Measurements from ENCODE around the gene FARSA. TPM values are rescaled to one million over a fixed set of nuclear protein-coding genes. Genes with fewer than 3 reads are reported as not detected.
"Not testable (repeated sequence)": the region's sequence is repeated elsewhere in the genome, so short reads cannot be mapped to it uniquely, and the experiment has no call there.

The FARSA gene
- total RNA-seq, 1 experiment from 2014 or later: 59.7 TPM

DNA sequence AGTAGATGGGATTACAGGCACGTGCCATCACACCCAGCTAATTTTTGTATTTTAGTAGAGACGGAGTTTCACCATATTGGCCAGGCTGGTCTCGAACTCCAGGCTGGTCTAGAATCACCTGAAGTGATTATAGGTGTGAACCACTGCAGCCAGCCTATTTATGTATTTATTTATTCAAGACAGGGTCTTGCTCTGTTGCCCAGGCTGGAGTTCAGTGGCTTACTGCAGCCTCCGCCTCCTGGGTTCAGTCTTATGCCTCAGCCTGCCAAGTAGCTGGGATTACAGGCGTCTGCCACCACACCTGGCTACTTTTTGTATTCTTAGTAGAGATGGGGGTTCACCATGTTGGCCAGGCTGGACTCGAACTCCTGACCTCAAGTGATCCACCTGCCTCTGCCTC lies 18.5 kb upstream of the FARSA start:
- H3K79me2 ChIP-seq (ENCODE audit: low read length): peaks cover 38% of the 10 kb centered on the region
- not testable (repeated sequence) for H3K27me3 ChIP-seq (ENCODE audit: low read length); H3K4me2 ChIP-seq (ENCODE audit: low read depth, low read length, poor library complexity, severe bottlenecking); H3K9me2 ChIP-seq (replicated peaks; ENCODE audit: insufficient read depth, low read length); H3K4me3 ChIP-seq (ENCODE audit: low read length); H4K20me1 ChIP-seq (ENCODE audit: insufficient read depth, low read depth, low read length); DNase-seq; H3K9ac ChIP-seq (ENCODE audit: low read length); H3K27ac ChIP-seq (ENCODE audit: low read length); H3K9me3 ChIP-seq (ENCODE audit: low read length); H2AFZ ChIP-seq (ENCODE audit: low read length)
- peaks cover 17% of the 10 kb centered on the region; the same call in 1 of the 2 replicates for H3K36me3 ChIP-seq (ENCODE audit: insufficient read depth, low read length)
- peaks cover 36% of the 10 kb centered on the region for H3K4me1 ChIP-seq (ENCODE audit: low read length)

DNA sequence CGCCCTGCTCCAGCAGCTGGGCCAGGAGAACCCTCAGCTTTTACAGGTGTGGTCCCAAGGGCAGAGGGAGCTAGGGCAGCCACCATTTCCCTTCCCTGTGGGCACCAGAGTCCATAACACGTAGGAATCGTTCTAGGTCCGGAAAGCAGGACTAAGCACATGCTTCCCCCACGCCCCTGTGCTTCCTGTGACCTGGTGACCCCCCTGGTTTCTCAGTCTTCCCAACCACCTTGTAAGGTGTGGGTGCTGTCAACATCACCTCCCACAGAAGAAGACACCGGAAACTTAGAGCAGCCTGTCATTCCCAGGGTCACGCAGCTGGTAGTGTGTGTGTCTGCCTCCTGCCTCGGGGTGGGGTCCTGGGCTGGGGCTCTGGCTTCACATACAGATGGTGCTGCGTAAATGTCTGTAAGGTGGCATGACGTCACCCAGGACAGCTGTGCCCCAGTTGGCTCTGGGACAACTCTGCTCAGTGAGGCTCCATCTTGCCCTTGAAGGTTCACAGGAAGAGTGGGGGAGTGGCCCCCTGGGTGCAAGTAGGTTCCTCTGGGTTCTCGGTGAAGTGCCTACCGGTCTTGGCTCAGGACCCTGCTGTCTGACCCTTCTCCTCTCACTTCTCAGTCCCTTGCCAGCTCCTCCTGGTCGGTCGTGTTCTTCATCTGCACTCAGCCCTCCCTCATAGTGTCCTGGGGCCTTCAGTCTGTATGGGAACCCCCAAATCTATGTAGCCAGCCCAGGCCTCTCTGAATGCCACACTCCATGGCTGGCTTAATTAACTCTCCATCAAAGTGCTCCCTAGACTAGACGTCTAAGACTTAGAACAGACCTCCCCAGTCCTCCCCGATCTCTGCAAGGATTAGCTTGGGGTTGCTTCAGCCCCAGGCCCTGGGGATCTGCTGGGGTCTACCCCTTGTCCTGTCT lies 16.1 kb upstream of the FARSA start:
- Histone ChIP-seq H3K9me2 (replicated peaks; ENCODE audit: insufficient read depth, low read length) (no peaks in the 10 kb centered on the region), H3K27me3 (ENCODE audit: low read length) (no peaks in the 10 kb centered on the region), H3K4me1 (ENCODE audit: low read length) (peaks cover 28% of the 10 kb centered on the region), H4K20me1 (ENCODE audit: insufficient read depth, low read depth, low read length) (no peaks in the 10 kb centered on the region; the same call in 1 of the 2 replicates), H3K36me3 (ENCODE audit: insufficient read depth, low read length) (peaks cover 17% of the 10 kb centered on the region; the same call in 1 of the 2 replicates), H3K9me3 (ENCODE audit: low read length) (no peaks in the 10 kb centered on the region), H3K27ac (ENCODE audit: low read length) (no peak overlapping the region), H3K4me2 (ENCODE audit: low read depth, low read length, poor library complexity, severe bottlenecking) (no peak overlapping the region), H2AFZ (ENCODE audit: low read length) (no peak overlapping the region), H3K4me3 (ENCODE audit: low read length) (no peak overlapping the region), H3K9ac (ENCODE audit: low read length) (no peak overlapping the region), H3K79me2 (ENCODE audit: low read length) (peaks cover 25% of the 10 kb centered on the region)
- DNase-seq: no peak

GRCh38 chr19:12948612-12949362 lies 15.3 kb upstream of the FARSA start:
- H3K36me3 ChIP-seq (ENCODE audit: insufficient read depth, low read length): peaks cover 17% of the 10 kb centered on the region; the same call in 1 of the 2 replicates
- H3K9me3 ChIP-seq (ENCODE audit: low read length): no peaks in the 10 kb centered on the region
- H3K9ac ChIP-seq (ENCODE audit: low read length): no peak overlapping the region
- no peak overlapping the region for H3K27ac ChIP-seq (ENCODE audit: low read length)
- DNase-seq: no peak
- H4K20me1 ChIP-seq (ENCODE audit: insufficient read depth, low read depth, low read length): no peaks in the 10 kb centered on the region; the same call in 1 of the 2 replicates
- H3K4me2 ChIP-seq (ENCODE audit: low read depth, low read length, poor library complexity, severe bottlenecking): no peak overlapping the region
- H3K27me3 ChIP-seq (ENCODE audit: low read length): no peaks in the 10 kb centered on the region
- H3K4me1 ChIP-seq (ENCODE audit: low read length): peaks cover 22% of the 10 kb centered on the region
- H3K79me2 ChIP-seq (ENCODE audit: low read length): peaks cover 25% of the 10 kb centered on the region
- no peaks in the 10 kb centered on the region for H3K9me2 ChIP-seq (replicated peaks; ENCODE audit: insufficient read depth, low read length)
- H2AFZ ChIP-seq (ENCODE audit: low read length): no peak overlapping the region
- H3K4me3 ChIP-seq (ENCODE audit: low read length): no peak overlapping the region

- Histone ChIP-seq H3K79me2 (ENCODE audit: low read length) (peaks cover 20% of the 10 kb centered on the region), H4K20me1 (ENCODE audit: insufficient read depth, low read depth, low read length) (no peaks in the 10 kb centered on the region; the same call in 1 of the 2 replicates), H3K9me2 (replicated peaks; ENCODE audit: insufficient read depth, low read length) (no peaks in the 10 kb centered on the region), H3K4me1 (ENCODE audit: low read length) (peaks cover 20% of the 10 kb centered on the region), H3K4me2 (ENCODE audit: low read depth, low read length, poor library complexity, severe bottlenecking) (peak overlapping the region; percentile 90), H3K4me3 (ENCODE audit: low read length) (no peak overlapping the region), H3K27ac (ENCODE audit: low read length) (no peak overlapping the region), H3K36me3 (ENCODE audit: insufficient read depth, low read length) (peaks cover 19% of the 10 kb centered on the region), H2AFZ (ENCODE audit: low read length) (no peak overlapping the region), H3K27me3 (ENCODE audit: low read length) (no peaks in the 10 kb centered on the region), H3K9me3 (ENCODE audit: low read length) (no peaks in the 10 kb centered on the region), H3K9ac (ENCODE audit: low read length) (peak overlapping the region; percentile 84; the same call in 1 of the 2 replicates)
- no peak for DNase-seq
These were observed 14.4 kb upstream of the FARSA start for GRCh38 chr19:12947702-12948611.

DNA sequence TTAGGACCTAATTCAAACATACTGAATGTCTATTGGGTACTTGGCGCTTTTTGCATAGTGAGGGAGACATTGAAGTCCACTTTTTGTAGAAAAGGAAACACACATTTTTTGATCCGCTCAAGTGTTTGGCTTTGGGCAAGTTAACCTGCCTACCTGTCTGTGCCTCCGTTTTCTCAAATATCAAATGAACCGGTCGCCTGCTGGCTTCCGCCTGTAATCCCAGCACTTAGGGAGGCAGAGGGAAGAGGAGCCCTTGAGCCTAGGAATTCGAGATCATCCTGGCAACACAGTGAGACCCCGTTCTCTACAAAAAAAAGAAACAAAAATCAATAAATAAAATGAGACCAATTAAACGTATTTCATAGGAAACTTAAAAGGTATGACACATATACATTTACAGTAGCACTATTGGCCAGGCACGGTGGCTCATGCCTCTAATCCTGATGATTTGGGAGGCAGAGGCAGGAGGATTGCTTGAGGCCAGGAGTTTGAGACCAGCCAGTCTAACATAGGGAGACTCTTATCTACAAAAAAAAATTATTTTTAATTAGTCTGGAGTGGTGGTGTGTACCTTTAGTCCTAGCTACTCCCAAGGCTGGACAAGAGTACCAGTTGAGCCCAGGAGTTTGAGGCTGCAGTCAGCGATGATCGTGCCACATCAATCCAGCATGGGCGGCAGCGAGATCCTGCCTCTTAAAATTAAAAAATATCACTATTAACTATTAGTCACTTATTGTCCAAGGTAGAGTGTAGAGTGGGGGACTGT lies 13.4 kb upstream of the FARSA start:
- H3K36me3 ChIP-seq (ENCODE audit: insufficient read depth, low read length): peaks cover 21% of the 10 kb centered on the region
- peaks cover 20% of the 10 kb centered on the region for H3K4me1 ChIP-seq (ENCODE audit: low read length)
- peak overlapping the region; percentile 60 for H3K27ac ChIP-seq (ENCODE audit: low read length)
- DNase-seq: no peak
- H3K9me3 ChIP-seq (ENCODE audit: low read length): no peaks in the 10 kb centered on the region
- peak overlapping the region; percentile 85 for H3K4me3 ChIP-seq (ENCODE audit: low read length)
- H4K20me1 ChIP-seq (ENCODE audit: insufficient read depth, low read depth, low read length): no peaks in the 10 kb centered on the region; the same call in 1 of the 2 replicates
- H3K9me2 ChIP-seq (replicated peaks; ENCODE audit: insufficient read depth, low read length): no peaks in the 10 kb centered on the region
- H3K79me2 ChIP-seq (ENCODE audit: low read length): peaks cover 20% of the 10 kb centered on the region
- no peak overlapping the region for H2AFZ ChIP-seq (ENCODE audit: low read length)
- H3K9ac ChIP-seq (ENCODE audit: low read length): peak overlapping the region; percentile 84
- peak overlapping the region; percentile 90 for H3K4me2 ChIP-seq (ENCODE audit: low read depth, low read length, poor library complexity, severe bottlenecking)
- H3K27me3 ChIP-seq (ENCODE audit: low read length): no peaks in the 10 kb centered on the region

- Histone ChIP-seq H3K27me3 (ENCODE audit: low read length) (no peaks in the 10 kb centered on the region), H3K9me3 (ENCODE audit: low read length) (no peaks in the 10 kb centered on the region), H3K9ac (ENCODE audit: low read length) (peak overlapping the region; percentile 84), H3K27ac (ENCODE audit: low read length) (peak overlapping the region; percentile 60), H2AFZ (ENCODE audit: low read length) (no peak overlapping the region), H3K4me3 (ENCODE audit: low read length) (peak overlapping the region; percentile 85), H4K20me1 (ENCODE audit: insufficient read depth, low read depth, low read length) (no peaks in the 10 kb centered on the region; the same call in 1 of the 2 replicates), H3K4me1 (ENCODE audit: low read length) (peaks cover 20% of the 10 kb centered on the region), H3K79me2 (ENCODE audit: low read length) (peaks cover 20% of the 10 kb centered on the region), H3K4me2 (ENCODE audit: low read depth, low read length, poor library complexity, severe bottlenecking) (peak overlapping the region; percentile 90), H3K9me2 (replicated peaks; ENCODE audit: insufficient read depth, low read length) (no peaks in the 10 kb centered on the region), H3K36me3 (ENCODE audit: insufficient read depth, low read length) (peaks cover 21% of the 10 kb centered on the region)
- peak; percentile 91 for DNase-seq
These were observed 12.7 kb upstream of the FARSA start for GRCh38 chr19:12946092-12946721.

Measured in Karpas-422 (cell line).